IPS-18a (cell line): ENCODE results near the gene SERINC3.
"Not testable (repeated sequence)": the region's sequence is repeated elsewhere in the genome, so short reads cannot be mapped to it uniquely, and the experiment has no call there.

Source experiments
- H3K27ac ChIP-seq: one replicate; pipeline ENCODE4 v1.5.1; 2013; ENCODE audit warnings: low read length
- H3K27me3 ChIP-seq: one replicate; pipeline ENCODE4 v1.6.1; 2013; ENCODE audit warnings: mild to moderate bottlenecking, low read length; ENCODE audit not compliant: control insufficient read depth, insufficient read depth
- H3K36me3 ChIP-seq: one replicate; pipeline ENCODE4 v1.6.1; 2013; ENCODE audit warnings: low read depth, low read length; ENCODE audit not compliant: control insufficient read depth
- H3K4me1 ChIP-seq: one replicate; pipeline ENCODE4 v1.6.1; 2013; ENCODE audit warnings: low read depth, low read length; ENCODE audit not compliant: control insufficient read depth
- H3K4me3 ChIP-seq: one replicate; pipeline ENCODE4 v1.5.1; 2013; ENCODE audit warnings: low read length
- H3K9ac ChIP-seq: one replicate; pipeline ENCODE4 v1.6.1; 2013; ENCODE audit warnings: mild to moderate bottlenecking, low read length, moderate library complexity
- H3K9me3 ChIP-seq: one replicate; pipeline ENCODE4 v1.6.1; 2013; ENCODE audit warnings: low read depth, low read length; ENCODE audit not compliant: control insufficient read depth

The SERINC3 gene

GRCh38 chr20:44475694-44476560 is 45.9 kb downstream of the SERINC3 start, which contains the start of gene TTPAL:
TTPAL (plus strand) TSS chr20:44475874; CDS start chr20:44480000, 4,126 bp downstream.
- Histone ChIP-seq H3K36me3 (peaks cover 4% of the 10 kb centered on the region), H3K9ac (peak within 1 kb of the TSS; percentile 80), H3K9me3 (no peaks in the 10 kb centered on the region), H3K4me3 (peak within 1 kb of the TSS; percentile 89), H3K4me1 (peaks cover 4% of the 10 kb centered on the region), H3K27me3 (no peaks in the 10 kb centered on the region), H3K27ac (peak within 1 kb of the TSS; percentile 41)

- peaks cover 4% of the 10 kb centered on the region for H3K4me1 ChIP-seq
- H3K4me3 ChIP-seq, result peak overlapping the region; percentile 89
- H3K9ac ChIP-seq, result no peak overlapping the region
- H3K27ac ChIP-seq, result no peak overlapping the region
- H3K9me3 ChIP-seq, result no peaks in the 10 kb centered on the region
- H3K27me3 ChIP-seq, result no peaks in the 10 kb centered on the region
- no peaks in the 10 kb centered on the region for H3K36me3 ChIP-seq
Measured at GRCh38 chr20:44475372-44475693, 46.5 kb downstream of the SERINC3 start.

GRCh38 chr20:44472283-44472682 is 49.6 kb downstream of the SERINC3 start:
- H3K27me3 ChIP-seq, H3K4me1 ChIP-seq, H3K36me3 ChIP-seq, H3K27ac ChIP-seq, H3K4me3 ChIP-seq, H3K9me3 ChIP-seq, H3K9ac ChIP-seq: not testable (repeated sequence)

GRCh38 chr20:44471481-44471882 is 50.4 kb downstream of the SERINC3 start:
- H3K9ac ChIP-seq, result no peak overlapping the region
- H3K27ac ChIP-seq, result no peak overlapping the region
- no peaks in the 10 kb centered on the region for H3K36me3 ChIP-seq
- H3K9me3 ChIP-seq, result no peaks in the 10 kb centered on the region
- H3K27me3 ChIP-seq, result no peaks in the 10 kb centered on the region
- H3K4me1 ChIP-seq, result peaks cover 2% of the 10 kb centered on the region
- H3K4me3 ChIP-seq, result no peak overlapping the region

DNA sequence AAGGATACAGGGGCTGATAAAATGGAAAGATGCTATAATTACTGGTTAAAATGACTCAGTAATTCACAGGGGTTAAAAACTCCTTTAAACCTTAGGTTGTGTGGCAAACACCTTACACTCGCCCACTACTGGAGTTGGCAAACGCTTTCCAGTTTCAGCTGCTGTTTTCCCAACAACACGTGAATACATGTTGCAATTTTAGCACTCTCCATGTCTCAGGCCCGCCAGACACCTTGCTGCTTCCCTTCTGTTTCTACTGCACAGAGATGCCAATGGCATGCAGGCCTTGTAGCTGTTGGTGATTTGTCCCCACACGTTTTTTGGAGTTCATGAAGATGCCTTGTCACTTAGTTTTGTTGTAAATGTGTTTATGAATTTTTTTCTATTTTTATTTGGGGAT is 51.5 kb downstream of the SERINC3 start:
- no peaks in the 10 kb centered on the region for H3K9me3 ChIP-seq
- H3K36me3 ChIP-seq, result no peaks in the 10 kb centered on the region
- H3K4me1 ChIP-seq, result no peaks in the 10 kb centered on the region
- H3K9ac ChIP-seq, result no peak overlapping the region
- no peak overlapping the region for H3K4me3 ChIP-seq
- H3K27me3 ChIP-seq, result no peaks in the 10 kb centered on the region
- no peak overlapping the region for H3K27ac ChIP-seq

DNA sequence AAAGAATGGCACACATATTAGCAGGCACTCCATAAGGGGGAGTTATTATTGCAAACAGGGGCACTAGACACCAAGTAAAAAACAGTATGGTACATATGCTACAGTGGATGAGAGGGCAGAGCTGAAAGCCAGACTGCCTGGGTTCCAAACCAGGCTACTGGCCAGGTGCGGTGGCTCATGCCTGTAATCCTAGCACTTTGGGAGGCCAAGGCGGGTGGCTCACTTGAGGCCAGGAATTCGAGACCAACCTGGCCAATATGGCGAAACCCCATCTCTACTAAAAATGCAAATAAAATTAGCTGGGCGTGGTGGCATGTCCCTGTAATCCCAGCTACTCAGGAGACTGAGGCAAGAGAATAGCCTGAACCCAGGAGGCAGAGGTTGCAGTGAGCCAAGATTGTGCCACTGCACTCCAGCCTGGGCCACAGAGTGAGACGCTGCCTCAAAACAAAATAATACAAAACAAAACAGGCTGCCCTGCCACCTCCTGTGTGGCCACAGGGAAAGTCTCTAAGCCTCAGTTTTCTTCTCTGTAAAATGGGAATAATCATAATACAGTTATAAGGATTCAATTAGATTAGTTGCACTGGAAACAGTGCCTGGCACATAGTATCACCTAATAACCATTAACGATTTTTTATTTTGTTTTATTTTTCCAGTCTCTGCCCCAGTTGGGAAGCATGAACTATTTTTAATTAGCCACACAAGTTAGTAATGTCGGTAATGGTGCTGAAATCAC is 53.7 kb downstream of the SERINC3 start:
- no peak overlapping the region for H3K4me3 ChIP-seq
- no peaks in the 10 kb centered on the region for H3K27me3 ChIP-seq
- H3K9ac ChIP-seq, result no peak overlapping the region
- no peaks in the 10 kb centered on the region for H3K4me1 ChIP-seq
- H3K36me3 ChIP-seq, result no peaks in the 10 kb centered on the region
- H3K27ac ChIP-seq, result no peak overlapping the region
- no peaks in the 10 kb centered on the region for H3K9me3 ChIP-seq

- H3K9me3 ChIP-seq, result no peaks in the 10 kb centered on the region
- no peaks in the 10 kb centered on the region for H3K4me1 ChIP-seq
- no peak overlapping the region for H3K27ac ChIP-seq
- no peaks in the 10 kb centered on the region for H3K27me3 ChIP-seq
- H3K9ac ChIP-seq, result peak overlapping the region; percentile 38
- H3K4me3 ChIP-seq, result no peak overlapping the region
- H3K36me3 ChIP-seq, result no peaks in the 10 kb centered on the region
Measured at GRCh38 chr20:44467289-44467883, 54.5 kb downstream of the SERINC3 start.

GRCh38 chr20:44465001-44465560 is 56.8 kb downstream of the SERINC3 start:
- H3K9ac ChIP-seq, result no peak overlapping the region
- peaks cover 6% of the 10 kb centered on the region for H3K4me1 ChIP-seq
- no peak overlapping the region for H3K4me3 ChIP-seq
- no peak overlapping the region for H3K27ac ChIP-seq
- no peaks in the 10 kb centered on the region for H3K27me3 ChIP-seq
- H3K9me3 ChIP-seq, result no peaks in the 10 kb centered on the region
- H3K36me3 ChIP-seq, result no peaks in the 10 kb centered on the region

DNA sequence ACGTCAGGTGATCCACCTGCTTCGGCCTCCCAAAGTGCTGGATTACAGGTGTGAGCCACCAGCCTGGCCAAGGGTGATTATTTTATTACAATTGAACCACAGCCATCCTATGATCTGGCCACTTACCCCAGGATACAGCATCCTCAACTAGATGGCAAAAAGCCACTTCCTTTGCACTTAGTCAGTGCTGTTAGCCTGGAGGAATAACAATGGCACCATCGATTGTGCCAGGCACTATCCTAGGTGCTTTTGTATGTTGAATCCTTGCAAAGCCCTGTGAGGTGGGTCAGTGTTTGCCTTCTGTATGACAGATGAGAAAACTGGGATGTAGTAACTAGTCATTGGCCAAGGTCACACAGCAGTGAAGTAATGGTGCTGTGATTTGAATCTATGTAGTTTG is 57.4 kb downstream of the SERINC3 start:
- no peaks in the 10 kb centered on the region for H3K27me3 ChIP-seq
- H3K9me3 ChIP-seq, result no peaks in the 10 kb centered on the region

DNA sequence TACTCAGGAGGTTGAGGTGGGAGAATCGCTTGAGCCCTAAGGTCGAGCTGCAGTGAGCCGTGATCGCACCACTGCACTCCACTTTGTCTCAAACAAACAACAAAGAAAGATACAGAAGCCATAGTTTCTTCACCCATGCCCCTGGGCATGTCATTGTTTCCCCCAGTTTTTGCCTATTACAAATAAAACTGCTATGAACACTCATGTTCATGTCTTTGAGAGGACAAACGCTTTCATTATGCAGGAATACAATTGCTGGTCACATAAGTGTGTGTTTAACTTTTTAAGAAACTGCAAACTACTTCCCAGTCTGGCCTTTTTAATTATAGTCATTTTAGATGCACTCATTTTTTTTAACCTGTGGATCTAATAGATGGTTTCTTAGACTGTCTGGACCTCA is 58.4 kb downstream of the SERINC3 start:
- Histone ChIP-seq H3K27ac (no peak overlapping the region), H3K4me3 (no peak overlapping the region), H3K4me1 (peaks cover 6% of the 10 kb centered on the region), H3K9ac (no peak overlapping the region), H3K9me3 (no peaks in the 10 kb centered on the region), H3K36me3 (no peaks in the 10 kb centered on the region), H3K27me3 (no peaks in the 10 kb centered on the region)

More for the DNA sequence above, 57.4 kb downstream of the SERINC3 start:
- Histone ChIP-seq H3K36me3 (no peaks in the 10 kb centered on the region), H3K9ac (no peak overlapping the region), H3K4me3 (no peak overlapping the region), H3K27ac (no peak overlapping the region), H3K4me1 (peaks cover 6% of the 10 kb centered on the region)

GRCh38 chr20:44461803-44462174 is 60.1 kb downstream of the SERINC3 start:
- Histone ChIP-seq H3K27ac (no peak overlapping the region), H3K4me1 (peaks cover 6% of the 10 kb centered on the region), H3K27me3 (no peaks in the 10 kb centered on the region), H3K36me3 (no peaks in the 10 kb centered on the region), H3K4me3 (no peak overlapping the region), H3K9me3 (no peaks in the 10 kb centered on the region), H3K9ac (no peak overlapping the region)
